Activated CD8-positive, alpha-beta T cell treated with anti-CD3 and anti-CD28 coated beads, Interleukin-2, amount 10 ng/mL, durations not matched to agents 7 days and 5 days (primary cell): ENCODE results near the gene CCDC57. TPM values are rescaled to one million over a fixed set of nuclear protein-coding genes. Genes with fewer than 3 reads are reported as not detected.

Experiments
- ATAC-seq: fragments of 150-1000 bp; cut with Tn5 transposase; one replicate; pipeline ENCODE4 v1.10.0; 2021; ENCODE audit warnings: moderate library complexity
- CTCF ChIA-PET: fragments of 350-600 bp; sonication (Branson Sonifier 250); formaldehyde crosslinking; loops from one replicate; lab custom pipeline; 2021; ENCODE audit warnings: antibody characterized with exemption; lab: Charles Lee
- POLR2A ChIA-PET: fragments of 350-600 bp; sonication (Branson Sonifier 250); formaldehyde crosslinking; loops from one replicate; lab custom pipeline; 2021; ENCODE audit warnings: antibody characterized with exemption; lab: Charles Lee
- DNase-seq: peaks from one replicate; pipeline ENCODE4 v3.0.0-alpha.2; 2020
- H3K27ac Mint-ChIP-seq: one replicate; pipeline ENCODE4 v1.8.0; 2021; ENCODE audit warnings: mild to moderate bottlenecking, mixed read lengths
- H3K27me3 Mint-ChIP-seq: one replicate; pipeline ENCODE4 v1.8.0; 2021; ENCODE audit warnings: low read depth, mixed read lengths
- H3K36me3 Mint-ChIP-seq: one replicate; pipeline ENCODE4 v1.8.0; 2021; ENCODE audit warnings: low read depth, mixed read lengths
- H3K4me1 Mint-ChIP-seq: one replicate; pipeline ENCODE4 v1.8.0; 2021; ENCODE audit warnings: low read depth, mixed read lengths
- H3K4me3 Mint-ChIP-seq: one replicate; pipeline ENCODE4 v1.8.0; 2021; ENCODE audit warnings: mild to moderate bottlenecking, mixed read lengths
- H3K9me3 Mint-ChIP-seq: one replicate; pipeline ENCODE4 v1.8.0; 2022; ENCODE audit warnings: mixed read lengths; ENCODE audit not compliant: insufficient read depth
- total RNA-seq, 2 experiments: library from RNA; stranded (reverse); gene quantifications; one replicate each; pipeline ENCODE4 v1.2.3, GENCODE V29; 2021

The CCDC57 gene
- total RNA-seq, 2 experiments from 2014 or later = 78.3 to 84.7 TPM

GRCh38 chr17:82121246-82121645 is 91.4 kb downstream of the CCDC57 start:
- no peaks in the 10 kb centered on the region for H3K27me3 Mint-ChIP-seq

GRCh38 chr17:82120148-82120547 is 92.5 kb downstream of the CCDC57 start:
- no peak overlapping the region for H3K4me3 Mint-ChIP-seq
- DNase-seq (no peak), ATAC-seq (peak; percentile 57)
- POLR2A ChIA-PET = no interaction called here
- H3K36me3 Mint-ChIP-seq = peaks cover 17% of the 10 kb centered on the region
- H3K4me1 Mint-ChIP-seq = peaks cover 47% of the 10 kb centered on the region
- no peaks in the 10 kb centered on the region for H3K9me3 Mint-ChIP-seq
- peak overlapping the region; percentile 55 for H3K27ac Mint-ChIP-seq
- no peaks in the 10 kb centered on the region for H3K27me3 Mint-ChIP-seq
- CTCF ChIA-PET = interaction anchor here (1.2 to 2.7 kb wide), 5 partner anchors 12 to 80 kb away, joined by 3 to 19 read pairs (median 5); no protein-coding TSS in a partner anchor

More at GRCh38 chr17:82121246-82121645, 91.4 kb downstream of the CCDC57 start:
- POLR2A ChIA-PET = interaction anchor here (0.6 to 1.2 kb wide), 2 partner anchors 40 to 251 kb away, joined by 3 read pairs; no protein-coding TSS in a partner anchor
- ATAC-seq (no peak), DNase-seq (no peak)
- CTCF ChIA-PET = interaction anchor here (0.8 to 2.7 kb wide), 7 partner anchors 13 to 84 kb away, joined by 3 to 19 read pairs (median 5); partner anchors contain the start of gene DCXR
- peaks cover 56% of the 10 kb centered on the region for H3K4me1 Mint-ChIP-seq
- H3K36me3 Mint-ChIP-seq = peaks cover 21% of the 10 kb centered on the region
- peak overlapping the region; percentile 93 for H3K27ac Mint-ChIP-seq
- H3K4me3 Mint-ChIP-seq = no peak overlapping the region
- H3K9me3 Mint-ChIP-seq = no peaks in the 10 kb centered on the region

- POLR2A ChIA-PET = no interaction called here
- no peak for DNase-seq
These were observed 93.7 kb downstream of the CCDC57 start for GRCh38 chr17:82118815-82119380.

GRCh38 chr17:82118168-82118814 is 94.4 kb downstream of the CCDC57 start:
- Mint-ChIP-seq H3K4me1 (peaks cover 35% of the 10 kb centered on the region), H3K4me3 (no peak overlapping the region), H3K9me3 (no peaks in the 10 kb centered on the region), H3K27ac (no peak overlapping the region), H3K27me3 (no peaks in the 10 kb centered on the region), H3K36me3 (peaks cover 8% of the 10 kb centered on the region)
- POLR2A ChIA-PET = no interaction called here
- ATAC-seq (no peak), DNase-seq (no peak)
- CTCF ChIA-PET = no interaction called here

More at GRCh38 chr17:82118815-82119380, 93.7 kb downstream of the CCDC57 start:
- peaks cover 12% of the 10 kb centered on the region for H3K36me3 Mint-ChIP-seq
- CTCF ChIA-PET = interaction anchor here (1.2 kb wide), 1 partner anchor 13 kb away, joined by 4 read pairs; no protein-coding TSS in a partner anchor
- no peak overlapping the region for H3K27ac Mint-ChIP-seq
- no peaks in the 10 kb centered on the region for H3K9me3 Mint-ChIP-seq
- H3K27me3 Mint-ChIP-seq = no peaks in the 10 kb centered on the region
- no peak for ATAC-seq
- peaks cover 38% of the 10 kb centered on the region for H3K4me1 Mint-ChIP-seq
- no peak overlapping the region for H3K4me3 Mint-ChIP-seq

- ATAC-seq = no peak
- ChIA-PET POLR2A (no interaction called here), CTCF (interaction anchor here (1.6 to 2.0 kb wide), 2 partner anchors 10 to 11 kb away, joined by 4 to 7 read pairs; no protein-coding TSS in a partner anchor)
- no peaks in the 10 kb centered on the region for H3K9me3 Mint-ChIP-seq
- H3K27ac Mint-ChIP-seq = no peak overlapping the region
- H3K4me3 Mint-ChIP-seq = no peak overlapping the region
- no peaks in the 10 kb centered on the region for H3K27me3 Mint-ChIP-seq
- no peak for DNase-seq
- H3K4me1 Mint-ChIP-seq = peaks cover 30% of the 10 kb centered on the region
- peaks cover 3% of the 10 kb centered on the region for H3K36me3 Mint-ChIP-seq
These were observed 95.2 kb downstream of the CCDC57 start for GRCh38 chr17:82117139-82118090.

GRCh38 chr17:82116246-82116645 is 96.4 kb downstream of the CCDC57 start:
- Mint-ChIP-seq H3K27ac (no peak overlapping the region), H3K4me1 (peaks cover 21% of the 10 kb centered on the region), H3K27me3 (no peaks in the 10 kb centered on the region), H3K9me3 (no peaks in the 10 kb centered on the region), H3K4me3 (no peak overlapping the region), H3K36me3 (no peaks in the 10 kb centered on the region)
- DNase-seq (no peak), ATAC-seq (no peak)
- ChIA-PET POLR2A (no interaction called here), CTCF (interaction anchor here (1.6 to 2.0 kb wide), 2 partner anchors 10 to 11 kb away, joined by 4 to 7 read pairs; no protein-coding TSS in a partner anchor)

GRCh38 chr17:82114872-82115271 is 97.8 kb downstream of the CCDC57 start:
- DNase-seq = no peak
- ChIA-PET CTCF (interaction anchor here (1.2 kb wide), 1 partner anchor 9 kb away, joined by 3 read pairs; no protein-coding TSS in a partner anchor), POLR2A (no interaction called here)
- Mint-ChIP-seq H3K27me3 (no peaks in the 10 kb centered on the region), H3K27ac (no peak overlapping the region), H3K4me3 (no peak overlapping the region), H3K9me3 (no peaks in the 10 kb centered on the region), H3K36me3 (no peaks in the 10 kb centered on the region), H3K4me1 (peaks cover 23% of the 10 kb centered on the region)
- ATAC-seq = no peak

- Mint-ChIP-seq H3K4me1 (peaks cover 19% of the 10 kb centered on the region), H3K36me3 (no peaks in the 10 kb centered on the region), H3K4me3 (no peak overlapping the region), H3K9me3 (no peaks in the 10 kb centered on the region), H3K27me3 (no peaks in the 10 kb centered on the region), H3K27ac (no peak overlapping the region)
- no peak for DNase-seq
- ChIA-PET CTCF (interaction anchor here (1.2 kb wide), 1 partner anchor 8 kb away, joined by 3 read pairs; no protein-coding TSS in a partner anchor), POLR2A (no interaction called here)
- no peak for ATAC-seq
These were observed 98.2 kb downstream of the CCDC57 start for GRCh38 chr17:82114447-82114846.

- ATAC-seq = no peak
- H3K27me3 Mint-ChIP-seq = no peaks in the 10 kb centered on the region
These were observed 98.7 kb downstream of the CCDC57 start for GRCh38 chr17:82113941-82114340.

GRCh38 chr17:82113422-82113821 is 99.2 kb downstream of the CCDC57 start:
- H3K27ac Mint-ChIP-seq = no peak overlapping the region
- ATAC-seq (no peak), DNase-seq (no peak)
- peaks cover 20% of the 10 kb centered on the region for H3K4me1 Mint-ChIP-seq
- no peaks in the 10 kb centered on the region for H3K9me3 Mint-ChIP-seq
- H3K36me3 Mint-ChIP-seq = no peaks in the 10 kb centered on the region
- H3K4me3 Mint-ChIP-seq = no peak overlapping the region
- POLR2A ChIA-PET = interaction anchor here (0.7 kb wide), 1 partner anchor 10 kb away, joined by 3 read pairs; no protein-coding TSS in a partner anchor
- H3K27me3 Mint-ChIP-seq = no peaks in the 10 kb centered on the region
- CTCF ChIA-PET = interaction anchor here (1.0 kb wide), 1 partner anchor 41 kb away, joined by 3 read pairs; no protein-coding TSS in a partner anchor

More at GRCh38 chr17:82113941-82114340, 98.7 kb downstream of the CCDC57 start:
- H3K36me3 Mint-ChIP-seq = no peaks in the 10 kb centered on the region
- ChIA-PET POLR2A (interaction anchor here (0.7 kb wide), 1 partner anchor 10 kb away, joined by 3 read pairs; no protein-coding TSS in a partner anchor), CTCF (interaction anchor here (1.0 to 1.2 kb wide), 2 partner anchors 8 to 40 kb away, joined by 3 read pairs; no protein-coding TSS in a partner anchor)
- H3K4me1 Mint-ChIP-seq = peaks cover 18% of the 10 kb centered on the region
- H3K27ac Mint-ChIP-seq = no peak overlapping the region
- H3K4me3 Mint-ChIP-seq = no peak overlapping the region
- no peak for DNase-seq
- H3K9me3 Mint-ChIP-seq = no peaks in the 10 kb centered on the region

- Mint-ChIP-seq H3K27ac (no peak overlapping the region), H3K36me3 (no peaks in the 10 kb centered on the region), H3K4me1 (peaks cover 21% of the 10 kb centered on the region), H3K9me3 (no peaks in the 10 kb centered on the region), H3K4me3 (no peak overlapping the region), H3K27me3 (no peaks in the 10 kb centered on the region)
- DNase-seq (no peak), ATAC-seq (no peak)
- POLR2A ChIA-PET = interaction anchor here (0.9 kb wide), 1 partner anchor 14 kb away, joined by 3 read pairs; no protein-coding TSS in a partner anchor
- CTCF ChIA-PET = interaction anchor here (0.8 to 1.0 kb wide), 2 partner anchors 41 to 93 kb away, joined by 3 to 4 read pairs; no protein-coding TSS in a partner anchor
These were observed 99.7 kb downstream of the CCDC57 start for GRCh38 chr17:82112914-82113311.
